HUDEP-2 (cell line): ENCODE data around the gene EFHB.
A peak's percentile ranks its signal among the peaks of the same experiment; 100 is the strongest.
"Not testable (repeated sequence)": the region's sequence is repeated elsewhere in the genome, so short reads cannot be mapped to it uniquely, and the experiment has no call there.

ENCODE experiments used
- DNase-seq, 76 experiments: peaks; one replicate each; lab custom pipeline; 2025; ENCODE audit not compliant: unreplicated experiment in 76 of 76; lab: John Stamatoyannopoulos, UW

The EFHB gene

GRCh38 chr3:19934098-19934566 lies at the start of gene EFHB:
EFHB (minus strand) TSS chr3:19934217; CDS start chr3:19934018, 199 bp downstream.
- DNase-seq, result peak in 53 of 76 experiments; percentile 4 to 68 (median 29)

GRCh38 chr3:19972054-19972453 lies 38.0 kb upstream of the EFHB start:
- no peak for DNase-seq

GRCh38 chr3:19970327-19970726 lies 36.3 kb upstream of the EFHB start:
- DNase-seq, result no peak

DNA sequence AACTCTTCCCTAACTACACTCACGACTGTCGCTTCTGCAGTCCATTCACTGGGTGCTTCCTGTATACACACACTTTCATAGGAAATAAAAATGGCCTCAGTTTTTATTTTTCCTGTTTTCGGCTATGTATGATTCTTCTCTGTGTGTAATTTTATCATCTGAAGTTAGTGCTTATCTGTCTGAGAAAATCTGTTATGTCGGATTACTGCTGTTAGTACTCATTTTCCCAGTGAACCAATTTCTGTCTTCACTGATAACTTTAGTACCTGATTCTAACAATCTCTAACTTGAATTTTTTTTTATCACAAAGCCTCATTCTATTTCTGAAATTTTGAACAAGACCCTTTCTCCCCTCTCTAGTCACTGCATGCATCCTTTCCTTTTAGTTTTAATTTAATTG lies 33.8 kb upstream of the EFHB start:
- peak in 5 of 76 experiments; percentile 3 to 33 (median 16) for DNase-seq

- DNase-seq, result no peak
Measured at GRCh38 chr3:19967208-19967607, 33.2 kb upstream of the EFHB start.

DNA sequence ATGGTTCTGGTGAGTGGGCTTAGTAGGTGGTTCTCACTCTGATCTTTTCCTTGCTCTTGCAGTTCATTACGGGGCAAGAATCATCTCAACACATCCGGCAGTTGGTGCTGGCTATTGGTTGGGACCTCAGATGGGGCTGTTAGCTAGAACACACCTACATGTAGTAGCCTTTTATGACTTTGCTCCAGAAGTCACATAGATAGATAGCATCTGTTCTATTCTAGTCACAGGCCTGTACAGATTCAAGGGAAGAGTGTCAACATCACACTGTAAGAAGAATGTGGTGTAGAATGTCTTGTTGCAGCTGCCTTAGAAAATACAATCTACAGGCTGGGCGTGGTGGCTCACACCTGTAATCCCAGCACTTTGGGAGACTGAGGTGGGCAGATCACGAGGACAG lies 27.9 kb upstream of the EFHB start:
- DNase-seq, result peak in 1 of 76 experiments; percentile 11

DNA sequence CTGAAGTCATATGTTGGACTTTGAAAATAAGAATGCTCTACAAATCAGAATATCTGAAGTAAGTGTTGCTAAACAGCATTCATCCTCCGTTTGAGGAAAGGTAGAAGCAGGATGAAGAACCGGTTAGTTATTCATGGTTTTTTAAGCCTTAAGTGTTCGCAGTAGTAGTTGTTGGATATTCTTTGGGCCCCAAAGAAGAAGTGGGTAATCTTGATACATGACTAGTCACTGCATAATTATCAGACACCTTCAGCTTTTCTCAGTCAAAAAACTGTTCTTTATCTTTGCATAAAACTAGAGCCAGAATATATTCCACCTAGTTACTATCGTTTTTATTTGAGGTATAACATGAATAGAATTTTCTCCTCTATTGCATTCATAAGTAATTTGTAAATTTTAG lies 26.7 kb upstream of the EFHB start:
- peak in 7 of 76 experiments; percentile 2 to 35 (median 22) for DNase-seq

- no peak for DNase-seq
Measured at GRCh38 chr3:19959505-19959904, 25.5 kb upstream of the EFHB start.

DNA sequence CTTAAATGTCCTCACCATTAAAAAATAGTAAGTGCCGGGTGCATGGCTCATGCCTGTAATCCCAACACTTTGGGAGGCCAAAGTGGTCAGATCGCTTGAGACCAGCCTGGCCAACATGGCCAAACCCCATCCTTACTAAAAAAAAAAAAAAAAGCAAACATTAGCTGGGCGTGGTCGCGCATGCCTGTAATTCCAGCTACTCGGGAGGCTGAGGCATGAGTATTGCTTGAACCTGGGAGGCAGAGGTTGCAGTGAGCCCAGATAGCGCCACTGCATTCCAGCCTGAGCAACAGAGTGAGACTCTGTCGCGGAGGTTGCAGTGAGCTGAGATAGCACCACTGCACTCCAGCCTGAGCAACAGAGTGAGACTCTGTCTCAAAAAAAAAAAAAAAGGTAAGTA lies 23.3 kb upstream of the EFHB start:
- not testable (repeated sequence) for DNase-seq

- DNase-seq, result no peak
Measured at GRCh38 chr3:19954676-19955075, 20.7 kb upstream of the EFHB start.

- DNase-seq, result no peak
Measured at GRCh38 chr3:19950316-19950715, 16.3 kb upstream of the EFHB start.

GRCh38 chr3:19948226-19948591 lies 14.2 kb upstream of the EFHB start:
- DNase-seq, result no peak

- peak in 35 of 76 experiments; percentile 8 to 53 (median 29) for DNase-seq
Measured at GRCh38 chr3:19947549-19948225, 13.7 kb upstream of the EFHB start.

DNA sequence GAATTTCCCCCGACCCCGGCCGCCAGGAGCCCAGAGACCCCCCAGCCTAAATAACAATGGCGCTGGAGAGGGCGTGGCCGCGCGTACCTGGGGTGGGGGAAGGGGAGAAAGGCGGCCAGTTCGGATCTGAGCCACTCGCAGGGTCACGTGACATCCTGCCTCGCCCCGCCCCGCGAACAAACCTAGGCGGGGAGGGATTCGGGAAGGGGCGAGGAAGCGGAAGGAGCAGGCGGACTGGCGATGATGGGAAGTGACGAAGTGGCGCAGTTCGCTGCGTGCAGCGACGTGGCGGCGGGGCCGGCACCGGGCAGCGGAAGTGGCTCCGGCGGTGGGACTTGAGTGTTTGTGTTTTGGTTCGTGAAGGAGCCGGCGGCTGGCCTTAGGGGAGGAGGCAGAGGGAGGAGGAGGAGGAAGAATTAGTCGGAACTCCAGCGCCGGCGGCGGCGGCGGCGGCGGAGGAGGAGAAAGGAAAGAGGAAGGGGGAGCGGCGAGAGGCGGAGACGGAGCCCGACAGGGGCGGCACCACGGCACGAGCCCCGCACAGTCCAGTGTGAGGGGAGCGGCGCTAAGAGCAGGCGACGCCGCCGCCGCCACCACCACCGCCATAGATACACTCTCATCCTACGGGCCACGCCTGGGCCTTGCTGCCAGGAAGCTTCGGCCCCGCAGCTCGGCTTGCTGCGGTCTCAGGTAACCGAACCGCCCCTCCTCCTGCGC lies 13.0 kb upstream of the EFHB start, which contains the start of gene RAB5A:
Gene RAB5A, plus strand, starts transcription at position 266 of the 717 bp plus-strand sequence. CDS start 3,802 bp downstream, outside the sequence.
- peak in 75 of 76 experiments; percentile 51 to 98 (median 95) for DNase-seq

- peak in 2 of 76 experiments; percentile 29 to 46 for DNase-seq
Measured at GRCh38 chr3:19945969-19946831, 12.2 kb upstream of the EFHB start.

- DNase-seq, result no peak
Measured at GRCh38 chr3:19945534-19945933, 11.5 kb upstream of the EFHB start.

GRCh38 chr3:19940643-19941042 lies 6.6 kb upstream of the EFHB start:
- no peak for DNase-seq

GRCh38 chr3:19938295-19938627 lies 4.2 kb upstream of the EFHB start:
- no peak for DNase-seq

DNA sequence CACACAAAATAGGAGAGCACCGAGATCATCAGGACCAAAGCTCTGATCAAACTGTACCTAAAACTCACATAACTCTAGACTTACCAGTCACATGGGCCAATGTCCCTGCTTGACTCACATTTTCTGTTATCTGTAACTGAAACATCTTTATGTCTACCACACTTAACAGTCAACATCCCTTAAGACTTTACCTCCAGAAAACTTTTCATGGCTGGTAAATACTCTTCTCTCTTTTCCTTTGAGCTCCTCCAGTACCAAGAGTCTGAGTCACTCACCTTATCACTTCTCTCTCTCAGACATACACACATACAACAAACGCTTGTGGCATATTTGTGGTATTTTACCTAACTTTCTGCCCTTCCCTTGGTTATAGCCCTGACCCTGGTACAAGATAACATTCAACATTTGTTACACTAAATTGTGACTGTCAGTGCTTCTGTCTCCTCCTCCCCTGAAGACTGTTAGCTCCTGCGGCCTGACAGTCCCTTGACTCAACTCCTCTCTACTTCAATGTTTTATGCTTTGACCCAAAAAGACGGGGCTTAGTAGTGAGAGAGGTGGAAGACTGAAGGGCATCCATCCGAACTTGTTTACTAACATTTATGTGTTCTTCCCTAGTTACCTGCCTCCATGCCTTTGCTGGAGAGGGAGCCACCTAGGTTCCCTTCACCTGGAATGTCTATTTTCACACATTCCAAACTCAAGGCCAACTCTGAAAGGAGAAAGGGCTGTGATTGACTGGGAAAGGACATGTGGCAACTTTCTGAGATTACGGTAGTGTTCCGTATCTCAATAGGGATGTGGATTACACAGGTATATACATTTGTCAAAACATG lies 3.7 kb upstream of the EFHB start:
- peak in 51 of 76 experiments; percentile 3 to 90 (median 63) for DNase-seq

GRCh38 chr3:19932422-19932821 lies 1.6 kb downstream of the EFHB start:
- no peak for DNase-seq
